ENCODE measurements around the gene RPL22L1.

DNA sequence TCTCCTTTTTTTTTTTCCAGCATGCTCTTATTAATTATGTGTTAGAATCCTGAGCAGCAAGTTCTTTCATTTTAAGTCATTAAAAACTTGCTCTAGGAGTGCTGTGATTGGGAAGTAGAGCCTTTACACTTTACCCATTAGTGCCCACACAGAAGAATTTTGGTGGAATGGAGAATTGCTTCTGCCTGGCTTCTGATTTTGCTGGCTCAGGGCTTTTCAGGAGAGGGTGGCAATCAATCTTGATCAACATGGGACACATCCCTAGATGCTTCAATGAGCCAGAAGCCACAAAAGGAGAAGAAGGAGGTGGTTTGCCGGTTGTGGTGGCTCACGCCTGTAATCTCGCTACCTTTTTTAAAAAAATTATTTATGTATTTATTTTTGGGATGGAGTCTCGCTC lies 39.4 kb downstream of the RPL22L1 start:
- TF ChIP-seq, protein P1, sequence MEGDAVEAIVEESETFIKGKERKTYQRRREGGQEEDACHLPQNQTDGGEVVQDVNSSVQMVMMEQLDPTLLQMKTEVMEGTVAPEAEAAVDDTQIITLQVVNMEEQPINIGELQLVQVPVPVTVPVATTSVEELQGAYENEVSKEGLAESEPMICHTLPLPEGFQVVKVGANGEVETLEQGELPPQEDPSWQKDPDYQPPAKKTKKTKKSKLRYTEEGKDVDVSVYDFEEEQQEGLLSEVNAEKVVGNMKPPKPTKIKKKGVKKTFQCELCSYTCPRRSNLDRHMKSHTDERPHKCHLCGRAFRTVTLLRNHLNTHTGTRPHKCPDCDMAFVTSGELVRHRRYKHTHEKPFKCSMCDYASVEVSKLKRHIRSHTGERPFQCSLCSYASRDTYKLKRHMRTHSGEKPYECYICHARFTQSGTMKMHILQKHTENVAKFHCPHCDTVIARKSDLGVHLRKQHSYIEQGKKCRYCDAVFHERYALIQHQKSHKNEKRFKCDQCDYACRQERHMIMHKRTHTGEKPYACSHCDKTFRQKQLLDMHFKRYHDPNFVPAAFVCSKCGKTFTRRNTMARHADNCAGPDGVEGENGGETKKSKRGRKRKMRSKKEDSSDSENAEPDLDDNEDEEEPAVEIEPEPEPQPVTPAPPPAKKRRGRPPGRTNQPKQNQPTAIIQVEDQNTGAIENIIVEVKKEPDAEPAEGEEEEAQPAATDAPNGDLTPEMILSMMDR (IDR thresholded peaks at IDR 0.05; ENCODE audit: insufficient read depth, low read depth, low read length): no peak
- no peak for TF ChIP-seq EZH2 (IDR thresholded peaks at IDR 0.05; ENCODE audit: insufficient read depth, low read length)
